Lower leg skin (tissue), 3 donors: ENCODE results near the gene COTL1.

ENCODE experiments used
- CTCF ChIP-seq, 3 donors: fragments of 450-650 bp; IDR thresholded peaks; one replicate each; pipeline ENCODE4 v1.5.1; 2016; ENCODE audit warnings: antibody characterized with exemption in 3 of 3, mild to moderate bottlenecking in 3 of 3, moderate library complexity in 2 of 3
- POLR2A ChIP-seq, 2 donors: fragments of 450-650 bp; IDR thresholded peaks; one replicate each; pipeline ENCODE4 v1.6.1; 2016 to 2017; ENCODE audit warnings: antibody characterized with exemption in 2 of 2, mild to moderate bottlenecking in 1 of 2, moderate library complexity in 1 of 2

- TF ChIP-seq CTCF (IDR thresholded peaks at IDR 0.05) (no peak), POLR2A (IDR thresholded peaks at IDR 0.05) (no peak)
These were observed 74.6 kb downstream of the COTL1 start for GRCh38 chr16:84543253-84543652.
